Measurements from ENCODE around the gene SLC35F3. TPM values are rescaled to one million over a fixed set of nuclear protein-coding genes. Genes with fewer than 3 reads are reported as not detected.

The SLC35F3 gene
- total RNA-seq, 1 donor from 2014 or later = 0.49 TPM

DNA sequence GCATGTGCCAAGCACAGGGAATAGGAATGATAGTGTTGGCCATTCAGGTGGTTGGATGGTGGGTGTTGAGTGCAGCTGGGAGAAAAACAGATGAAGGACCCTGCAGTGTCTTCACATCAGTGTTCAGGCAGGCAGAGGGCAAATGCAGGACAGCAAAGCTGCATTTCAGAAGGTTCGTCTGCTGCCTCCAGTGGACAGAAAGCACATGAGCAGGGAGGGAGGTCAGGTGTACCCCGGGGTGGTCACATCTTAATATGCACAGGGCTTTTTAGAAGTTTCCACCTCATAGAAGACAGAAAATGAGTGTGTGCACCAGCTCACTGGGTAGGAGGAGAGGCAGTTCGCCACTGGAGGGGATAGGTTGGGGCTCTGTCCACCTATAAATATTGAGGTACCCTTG, 184.9 kb downstream of the SLC35F3 start:
- Histone ChIP-seq H3K4me1 (no peaks in the 10 kb centered on the region), H3K27ac (no peak overlapping the region), H3K9me3 (no peaks in the 10 kb centered on the region), H3K36me3 (no peaks in the 10 kb centered on the region), H3K4me3 (no peak overlapping the region), H3K27me3 (no peaks in the 10 kb centered on the region)
- intact Hi-C loops (cut with DNase I) = no loop called here
- no peak for DNase-seq (ENCODE audit: extremely low spot score in 2 of 2)
- TF ChIP-seq POLR2A (IDR thresholded peaks at IDR 0.05) = no peak

DNA sequence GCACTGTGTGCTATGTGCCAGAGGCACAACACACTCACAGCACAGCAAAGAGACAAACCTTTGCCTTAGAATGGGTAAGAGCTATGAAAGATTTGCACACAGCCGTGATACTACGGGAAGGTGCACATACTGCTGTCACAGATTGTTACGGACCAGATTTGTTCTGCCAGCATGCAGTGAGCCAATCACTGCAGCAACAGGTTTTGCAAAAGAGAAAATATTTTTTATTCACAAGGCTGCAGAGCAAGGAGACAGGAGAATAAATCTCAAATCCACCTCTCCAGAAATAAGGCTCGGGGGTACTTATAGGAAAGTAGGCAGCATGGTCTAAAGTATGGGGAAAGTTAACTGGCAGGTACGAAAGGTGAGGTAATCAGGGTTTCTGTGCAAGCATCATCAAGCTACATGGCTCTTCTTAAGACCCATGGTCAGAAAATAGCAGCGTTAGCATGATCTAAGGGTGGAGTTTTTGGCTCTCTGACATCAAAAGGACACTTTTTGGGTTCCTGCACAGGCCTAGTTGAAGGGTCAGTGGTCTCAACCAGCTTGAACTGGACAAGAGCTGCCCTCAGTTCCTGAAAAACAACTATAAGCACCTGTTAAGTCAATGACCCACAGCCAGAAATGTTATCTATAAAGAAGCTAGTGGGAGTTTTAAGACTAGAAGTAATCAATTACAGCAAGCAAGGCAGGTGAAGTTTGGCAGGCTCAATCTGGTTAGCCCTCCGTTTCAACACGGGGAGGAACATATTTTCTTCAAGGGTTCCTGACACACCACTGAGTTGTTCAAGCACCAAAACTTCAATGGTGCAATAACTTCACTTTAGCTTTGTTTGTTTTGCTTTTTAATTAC, 186.0 kb downstream of the SLC35F3 start:
- no peaks in the 10 kb centered on the region for H3K27me3 ChIP-seq

DNA sequence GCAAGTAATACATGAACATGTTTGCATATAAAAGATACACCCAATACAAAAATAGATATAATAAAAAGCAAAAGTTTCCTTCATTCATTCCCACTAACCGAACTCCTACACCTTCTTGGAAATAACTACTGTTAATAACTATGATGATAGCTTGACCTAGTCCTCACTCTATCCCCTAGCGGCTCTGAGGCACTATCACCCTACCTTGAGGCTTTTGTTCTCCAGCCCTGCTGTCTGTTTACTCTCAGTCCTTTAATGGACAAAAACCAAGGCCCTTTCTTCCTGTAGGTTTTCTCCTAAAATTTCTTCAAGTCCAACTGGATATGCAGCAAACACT, 186.6 kb downstream of the SLC35F3 start:
- H3K36me3 ChIP-seq = no peaks in the 10 kb centered on the region
- no peak overlapping the region for H3K4me3 ChIP-seq
- no peak overlapping the region for H3K27ac ChIP-seq
- intact Hi-C loops (cut with DNase I) = no loop called here
- no peaks in the 10 kb centered on the region for H3K4me1 ChIP-seq
- H3K27me3 ChIP-seq = no peaks in the 10 kb centered on the region
- H3K9me3 ChIP-seq = no peaks in the 10 kb centered on the region
- TF ChIP-seq POLR2A (IDR thresholded peaks at IDR 0.05) = no peak
- TF ChIP-seq POLR2AphosphoS5 (IDR thresholded peaks at IDR 0.05; ENCODE audit: insufficient read depth in 1 of 2, low read depth in 1 of 2) = no peak
- TF ChIP-seq, protein P1, sequence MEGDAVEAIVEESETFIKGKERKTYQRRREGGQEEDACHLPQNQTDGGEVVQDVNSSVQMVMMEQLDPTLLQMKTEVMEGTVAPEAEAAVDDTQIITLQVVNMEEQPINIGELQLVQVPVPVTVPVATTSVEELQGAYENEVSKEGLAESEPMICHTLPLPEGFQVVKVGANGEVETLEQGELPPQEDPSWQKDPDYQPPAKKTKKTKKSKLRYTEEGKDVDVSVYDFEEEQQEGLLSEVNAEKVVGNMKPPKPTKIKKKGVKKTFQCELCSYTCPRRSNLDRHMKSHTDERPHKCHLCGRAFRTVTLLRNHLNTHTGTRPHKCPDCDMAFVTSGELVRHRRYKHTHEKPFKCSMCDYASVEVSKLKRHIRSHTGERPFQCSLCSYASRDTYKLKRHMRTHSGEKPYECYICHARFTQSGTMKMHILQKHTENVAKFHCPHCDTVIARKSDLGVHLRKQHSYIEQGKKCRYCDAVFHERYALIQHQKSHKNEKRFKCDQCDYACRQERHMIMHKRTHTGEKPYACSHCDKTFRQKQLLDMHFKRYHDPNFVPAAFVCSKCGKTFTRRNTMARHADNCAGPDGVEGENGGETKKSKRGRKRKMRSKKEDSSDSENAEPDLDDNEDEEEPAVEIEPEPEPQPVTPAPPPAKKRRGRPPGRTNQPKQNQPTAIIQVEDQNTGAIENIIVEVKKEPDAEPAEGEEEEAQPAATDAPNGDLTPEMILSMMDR (IDR thresholded peaks at IDR 0.05) = no peak
- no peak for DNase-seq (ENCODE audit: extremely low spot score in 2 of 2)

More for the DNA sequence above, 186.0 kb downstream of the SLC35F3 start:
- H3K4me3 ChIP-seq = no peak overlapping the region
- H3K27ac ChIP-seq = no peak overlapping the region
- TF ChIP-seq, protein P1 (IDR thresholded peaks at IDR 0.05) = no peak
- TF ChIP-seq POLR2AphosphoS5 (IDR thresholded peaks at IDR 0.05; ENCODE audit: insufficient read depth in 1 of 2, low read depth in 1 of 2) = no peak
- no peak for TF ChIP-seq POLR2A (IDR thresholded peaks at IDR 0.05)
- no peak for DNase-seq (ENCODE audit: extremely low spot score in 2 of 2)
- no peaks in the 10 kb centered on the region for H3K36me3 ChIP-seq
- H3K4me1 ChIP-seq = no peaks in the 10 kb centered on the region
- intact Hi-C loops (cut with DNase I) = no loop called here
- no peaks in the 10 kb centered on the region for H3K9me3 ChIP-seq

DNA sequence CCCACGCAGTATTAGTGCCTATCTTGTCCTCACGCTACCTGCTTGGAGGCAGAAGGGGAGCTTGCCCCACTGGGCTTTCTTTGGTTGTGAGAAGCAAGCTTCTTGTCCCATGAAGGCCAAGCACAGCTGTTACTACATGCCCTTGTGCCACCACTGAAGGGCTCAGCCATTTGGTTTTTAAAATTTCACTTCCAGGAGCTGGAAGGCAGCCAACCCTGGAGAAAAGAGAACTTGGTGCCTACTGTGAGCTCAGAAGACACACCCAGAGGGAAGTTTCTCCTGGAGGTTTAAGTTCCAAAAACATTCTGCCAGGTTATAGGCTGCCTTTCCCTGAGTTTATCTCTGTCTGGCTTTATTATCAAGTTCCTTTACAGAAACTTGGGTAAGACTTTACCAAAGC, 187.4 kb downstream of the SLC35F3 start:
- H3K36me3 ChIP-seq = no peaks in the 10 kb centered on the region
- intact Hi-C loops (cut with DNase I) = no loop called here
- no peak overlapping the region for H3K4me3 ChIP-seq
- no peak for DNase-seq (ENCODE audit: extremely low spot score in 2 of 2)
- H3K4me1 ChIP-seq = no peaks in the 10 kb centered on the region
- no peaks in the 10 kb centered on the region for H3K9me3 ChIP-seq
- H3K27ac ChIP-seq = no peak overlapping the region
- H3K27me3 ChIP-seq = no peaks in the 10 kb centered on the region
- TF ChIP-seq, protein P1 (IDR thresholded peaks at IDR 0.05) = no peak
- TF ChIP-seq POLR2AphosphoS5 (IDR thresholded peaks at IDR 0.05; ENCODE audit: insufficient read depth in 1 of 2, low read depth in 1 of 2) (no peak), POLR2A (IDR thresholded peaks at IDR 0.05) (no peak)

DNA sequence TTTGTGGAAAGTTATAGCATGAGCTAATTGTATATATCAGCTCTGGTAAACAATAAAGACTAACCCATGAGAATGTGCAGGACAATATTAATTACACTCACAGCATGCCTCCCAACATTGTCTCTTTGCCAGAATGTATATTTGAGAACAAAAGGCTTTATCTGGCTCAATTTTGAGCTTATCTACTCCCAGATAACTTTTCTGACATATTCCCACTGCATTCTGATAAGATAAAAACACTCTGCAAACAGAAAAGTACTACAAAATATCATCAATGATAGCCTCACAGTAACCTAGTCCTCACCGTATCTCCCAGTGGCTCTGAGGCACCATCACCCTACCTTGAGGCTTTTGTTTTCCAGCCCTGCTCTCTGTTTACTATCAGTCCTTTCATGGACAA, 188.6 kb downstream of the SLC35F3 start:
- no peaks in the 10 kb centered on the region for H3K36me3 ChIP-seq
- H3K9me3 ChIP-seq = no peaks in the 10 kb centered on the region
- intact Hi-C loops (cut with DNase I) = no loop called here
- H3K27ac ChIP-seq = no peak overlapping the region
- H3K27me3 ChIP-seq = no peaks in the 10 kb centered on the region
- H3K4me1 ChIP-seq = no peaks in the 10 kb centered on the region
- no peak overlapping the region for H3K4me3 ChIP-seq
- no peak for TF ChIP-seq POLR2AphosphoS5 (IDR thresholded peaks at IDR 0.05; ENCODE audit: insufficient read depth in 1 of 2, low read depth in 1 of 2)
- TF ChIP-seq POLR2A (IDR thresholded peaks at IDR 0.05) = no peak
- DNase-seq (ENCODE audit: extremely low spot score in 2 of 2) = no peak

DNA sequence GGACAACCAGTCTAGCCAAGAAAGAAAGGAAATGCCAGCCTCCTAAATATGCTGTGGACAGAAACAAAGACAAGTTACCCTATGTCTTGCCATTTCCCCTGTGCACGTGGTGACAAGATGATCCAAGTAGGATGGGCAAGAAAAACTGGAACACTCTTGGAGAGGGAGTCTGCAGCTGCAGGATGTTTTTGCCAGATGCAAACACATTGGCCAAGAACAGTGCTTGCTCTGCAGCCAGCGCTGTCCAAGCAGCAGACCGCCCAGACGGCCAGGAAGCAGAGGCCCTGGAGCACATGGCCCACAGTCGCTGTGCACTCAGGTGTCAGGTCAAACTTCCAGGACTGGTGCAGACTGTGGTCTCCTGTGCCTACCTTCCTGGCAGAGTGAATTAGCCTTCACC, 189.3 kb downstream of the SLC35F3 start:
- TF ChIP-seq POLR2AphosphoS5 (IDR thresholded peaks at IDR 0.05; ENCODE audit: insufficient read depth in 1 of 2, low read depth in 1 of 2) (no peak), POLR2A (IDR thresholded peaks at IDR 0.05) (no peak)
- TF ChIP-seq, protein P1 (IDR thresholded peaks at IDR 0.05) = no peak
- no peaks in the 10 kb centered on the region for H3K27me3 ChIP-seq
- H3K27ac ChIP-seq = no peak overlapping the region
- no peak for DNase-seq (ENCODE audit: extremely low spot score in 2 of 2)
- no peaks in the 10 kb centered on the region for H3K9me3 ChIP-seq
- H3K4me1 ChIP-seq = no peaks in the 10 kb centered on the region
- no peaks in the 10 kb centered on the region for H3K36me3 ChIP-seq
- intact Hi-C loops (cut with DNase I) = no loop called here
- H3K4me3 ChIP-seq = no peak overlapping the region
